ENCODE measurements around the gene RPTOR.

RPTOR gene

DNA sequence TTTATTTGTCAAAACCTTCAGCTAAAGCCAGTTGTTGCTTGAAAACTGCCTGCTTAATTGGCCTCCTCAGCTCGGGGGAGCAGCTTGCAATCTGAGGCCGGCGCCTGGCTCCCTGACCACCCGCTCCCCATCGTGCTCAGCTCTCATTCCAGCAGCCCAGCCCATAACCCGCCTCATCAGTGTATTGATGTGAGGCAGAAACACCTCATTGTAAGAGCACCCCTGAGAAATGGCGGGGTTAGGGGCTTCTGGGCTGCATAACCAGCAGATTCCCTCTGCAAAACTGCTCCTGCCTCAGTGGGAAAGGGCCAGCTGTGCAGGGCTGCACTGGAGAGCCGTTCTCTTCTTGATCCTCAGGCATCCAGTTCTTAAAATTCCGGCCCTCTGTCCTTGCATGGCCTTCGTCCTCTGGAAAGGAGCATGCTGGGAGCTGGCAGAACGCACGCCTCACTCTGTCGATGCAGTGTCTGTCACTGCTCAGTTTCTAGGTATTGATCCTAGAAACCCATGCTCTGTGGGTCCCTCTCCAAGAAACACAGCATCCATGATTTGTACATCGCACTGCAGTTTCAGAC is 333.2 kb downstream of the RPTOR start:
- DNase-seq (ENCODE audit: low spot score): no peak
- Histone ChIP-seq H3K4me3 (no peak overlapping the region), H3K27ac (no peak overlapping the region)
- no peak for TF ChIP-seq CTCF (IDR thresholded peaks at IDR 0.05)

DNA sequence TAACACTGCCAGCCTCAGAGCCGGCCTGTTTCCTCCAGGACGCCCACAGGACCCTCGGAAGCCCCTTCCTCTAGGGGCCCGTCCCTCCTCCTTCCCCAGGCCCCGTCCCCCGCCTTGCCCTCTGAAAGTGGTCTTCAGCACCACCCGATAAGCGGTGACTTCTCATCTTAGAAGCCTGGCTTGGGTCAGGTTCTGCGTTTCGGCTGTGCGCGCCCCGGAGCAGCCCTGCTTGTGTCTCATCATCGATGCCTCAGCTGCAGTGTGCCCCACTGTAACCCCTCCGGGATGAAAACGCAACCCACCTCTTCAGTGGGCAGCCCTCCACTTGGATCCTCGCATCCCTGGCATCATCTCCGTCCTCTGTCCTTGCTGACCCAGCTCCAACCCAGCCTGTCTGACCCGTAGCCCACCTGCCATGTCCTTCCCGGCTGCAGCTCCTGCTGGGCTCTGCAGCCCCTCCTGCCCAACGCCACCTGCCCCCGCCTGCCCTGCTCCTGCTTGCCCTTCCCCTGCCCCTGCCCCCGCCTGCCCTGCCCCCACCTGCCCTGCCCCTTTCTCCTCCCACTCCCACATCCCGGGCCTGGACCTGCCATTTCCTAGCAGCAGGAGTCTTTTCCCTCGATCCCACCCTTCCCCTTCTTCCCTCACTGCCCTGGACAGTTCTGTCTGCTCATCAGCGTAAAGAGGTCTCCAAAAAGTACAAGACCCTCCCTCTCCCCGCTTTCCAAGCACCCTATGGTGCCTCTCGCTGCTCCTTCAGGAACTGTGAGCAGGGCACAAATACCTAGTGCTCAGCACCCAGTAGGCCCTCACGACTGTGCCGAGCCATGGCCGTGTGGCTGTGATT is 334.5 kb downstream of the RPTOR start:
- no peak overlapping the region for H3K4me3 ChIP-seq
- DNase-seq (ENCODE audit: low spot score): no peak
- TF ChIP-seq CTCF (IDR thresholded peaks at IDR 0.05): no peak
- no peak overlapping the region for H3K27ac ChIP-seq

- Histone ChIP-seq H3K27ac (no peak overlapping the region), H3K4me3 (no peak overlapping the region)
- DNase-seq (ENCODE audit: low spot score): no peak
- no peak for TF ChIP-seq CTCF (IDR thresholded peaks at IDR 0.05)
Observed at GRCh38 chr17:80879723-80880647, 335.3 kb downstream of the RPTOR start.

DNA sequence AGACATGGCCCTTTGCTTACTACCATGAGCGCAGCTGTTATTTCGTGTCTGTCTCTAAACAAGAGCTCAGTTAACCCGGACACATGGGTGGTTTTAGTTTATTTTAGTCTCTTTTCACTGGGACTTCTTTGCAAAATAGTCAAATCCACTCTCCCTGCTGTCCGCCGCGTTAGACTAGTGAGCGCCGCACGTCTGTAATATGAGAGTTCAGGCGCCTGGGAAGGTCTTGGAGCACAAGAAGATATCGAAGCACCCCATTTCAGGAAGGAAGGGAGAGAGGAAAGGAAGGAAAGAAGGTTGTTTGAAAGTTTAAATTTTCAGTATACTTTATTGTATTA is 336.0 kb downstream of the RPTOR start:
- no peak overlapping the region for H3K4me3 ChIP-seq
- no peak for DNase-seq (ENCODE audit: low spot score)
- H3K27ac ChIP-seq: no peak overlapping the region
- no peak for TF ChIP-seq CTCF (IDR thresholded peaks at IDR 0.05)

DNA sequence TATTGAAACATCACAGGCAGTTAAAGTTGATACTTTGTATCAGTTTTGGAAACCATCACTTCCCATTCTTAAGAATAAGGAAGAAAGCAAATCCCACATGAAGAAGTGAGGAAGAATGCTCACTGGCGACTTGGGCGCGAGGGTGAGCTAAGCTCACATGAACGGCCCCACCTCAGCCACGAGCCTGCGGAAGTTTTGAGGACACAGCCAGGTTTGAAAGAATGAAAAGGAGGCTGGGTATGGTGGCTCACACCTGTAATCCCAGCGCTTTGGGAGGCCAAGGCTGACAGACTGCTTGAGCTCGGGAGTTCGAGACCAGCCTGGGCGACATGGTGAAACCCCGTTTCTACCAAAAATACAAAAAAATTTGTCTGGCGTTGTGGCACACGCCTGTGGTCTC is 336.7 kb downstream of the RPTOR start:
- no peak for DNase-seq (ENCODE audit: low spot score)
- TF ChIP-seq CTCF (IDR thresholded peaks at IDR 0.05): no peak
- H3K4me3 ChIP-seq: no peak overlapping the region

DNA sequence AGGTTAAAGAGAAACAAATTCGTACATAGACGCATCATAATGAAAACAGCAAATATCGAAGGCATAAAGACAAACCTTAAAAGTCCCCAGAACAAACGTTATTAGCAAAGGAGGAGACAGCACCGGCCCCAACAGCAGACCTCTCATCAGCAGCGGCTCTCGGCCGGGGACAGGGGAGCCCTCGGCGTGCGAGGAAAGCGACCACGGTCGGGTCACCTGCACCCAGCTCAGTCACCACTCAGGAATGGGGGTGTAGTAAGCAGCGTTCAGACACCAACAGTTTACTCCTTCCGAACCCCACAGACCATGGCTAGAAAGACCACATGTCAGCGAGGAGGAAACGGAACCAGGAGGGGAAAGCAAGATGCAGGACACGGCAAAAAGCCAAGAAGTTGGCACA is 337.7 kb downstream of the RPTOR start:
- DNase-seq (ENCODE audit: low spot score): no peak
- Histone ChIP-seq H3K27ac (no peak overlapping the region), H3K4me3 (no peak overlapping the region)

More for the DNA sequence above, 336.7 kb downstream of the RPTOR start:
- H3K27ac ChIP-seq: no peak overlapping the region

More for the DNA sequence above, 337.7 kb downstream of the RPTOR start:
- TF ChIP-seq CTCF (IDR thresholded peaks at IDR 0.05): no peak

All from coronary artery (tissue), 2 donors.